PC-9 (cell line): ENCODE measurements around the gene INPP4A.

Experiments
- EZH2 ChIP-seq: fragments of 200-600 bp; sonication (generic); IDR thresholded peaks from 2 replicates; pipeline ENCODE4 v1.8.0; 2017; ENCODE audit warnings: antibody characterized with exemption, low read depth
- TF ChIP-seq, protein P1 (sequence below): fragments of 200-600 bp; sonication (generic); conservative IDR thresholded peaks from 2 replicates; pipeline ENCODE4 v1.6.1; 2017; ENCODE audit warnings: mixed run types, antibody characterized with exemption, mild to moderate bottlenecking, moderate library complexity

DNA sequence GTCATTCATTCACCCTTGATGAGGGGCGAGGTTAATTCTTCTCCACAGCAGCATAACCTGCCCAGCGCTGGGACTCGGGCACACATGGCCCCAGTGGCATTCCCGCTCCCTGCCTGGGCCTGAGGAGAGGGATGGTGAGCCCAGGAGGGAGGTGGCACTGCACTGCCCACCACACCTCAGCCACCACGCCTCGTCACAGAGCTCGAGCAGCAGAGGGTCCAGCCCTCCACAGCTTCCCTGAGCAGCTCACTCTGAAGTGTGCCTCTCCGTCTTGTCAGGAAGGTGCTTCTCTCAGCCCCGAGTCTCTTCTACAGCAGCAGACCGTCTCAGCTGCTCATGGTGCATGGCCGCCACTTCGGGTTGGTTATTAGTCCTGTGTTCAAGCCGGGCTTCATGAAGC, 128.8 kb downstream of the INPP4A start:
- TF ChIP-seq, protein P1, sequence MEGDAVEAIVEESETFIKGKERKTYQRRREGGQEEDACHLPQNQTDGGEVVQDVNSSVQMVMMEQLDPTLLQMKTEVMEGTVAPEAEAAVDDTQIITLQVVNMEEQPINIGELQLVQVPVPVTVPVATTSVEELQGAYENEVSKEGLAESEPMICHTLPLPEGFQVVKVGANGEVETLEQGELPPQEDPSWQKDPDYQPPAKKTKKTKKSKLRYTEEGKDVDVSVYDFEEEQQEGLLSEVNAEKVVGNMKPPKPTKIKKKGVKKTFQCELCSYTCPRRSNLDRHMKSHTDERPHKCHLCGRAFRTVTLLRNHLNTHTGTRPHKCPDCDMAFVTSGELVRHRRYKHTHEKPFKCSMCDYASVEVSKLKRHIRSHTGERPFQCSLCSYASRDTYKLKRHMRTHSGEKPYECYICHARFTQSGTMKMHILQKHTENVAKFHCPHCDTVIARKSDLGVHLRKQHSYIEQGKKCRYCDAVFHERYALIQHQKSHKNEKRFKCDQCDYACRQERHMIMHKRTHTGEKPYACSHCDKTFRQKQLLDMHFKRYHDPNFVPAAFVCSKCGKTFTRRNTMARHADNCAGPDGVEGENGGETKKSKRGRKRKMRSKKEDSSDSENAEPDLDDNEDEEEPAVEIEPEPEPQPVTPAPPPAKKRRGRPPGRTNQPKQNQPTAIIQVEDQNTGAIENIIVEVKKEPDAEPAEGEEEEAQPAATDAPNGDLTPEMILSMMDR = no peak
- TF ChIP-seq EZH2 = no peak
